Loucy (cell line): ENCODE measurements around the gene KLHL6.

ENCODE experiments used
- H2AFZ ChIP-seq: fragments of 200-600 bp; sonication (generic); 2 replicates; pipeline ENCODE4 v1.6.0; 2016; ENCODE audit warnings: antibody characterized with exemption, mild to moderate bottlenecking, low read length, moderate library complexity
- H3F3A ChIP-seq: fragments of 200-600 bp; 2 replicates; pipeline ENCODE4 v1.6.0; 2016; ENCODE audit warnings: antibody characterized with exemption, low read depth, mild to moderate bottlenecking
- H3K27me3 ChIP-seq: fragments of 200-600 bp; sonication (generic); 2 replicates; pipeline ENCODE4 v1.6.1; 2014; ENCODE audit warnings: low read length, mild to moderate bottlenecking; ENCODE audit not compliant: insufficient read depth, poor library complexity, severe bottlenecking
- H3K36me3 ChIP-seq: fragments of 200-600 bp; sonication (generic); 2 replicates; pipeline ENCODE4 v1.6.1; 2016; ENCODE audit warnings: low read length; ENCODE audit not compliant: insufficient read depth
- H3K4me1 ChIP-seq: fragments of 200-600 bp; sonication (generic); 2 replicates; pipeline ENCODE4 v1.5.1; 2014; ENCODE audit warnings: low read length, mild to moderate bottlenecking; ENCODE audit not compliant: insufficient read depth, poor library complexity, severe bottlenecking
- H3K4me2 ChIP-seq: fragments of 200-600 bp; sonication (generic); 2 replicates; pipeline ENCODE4 v1.6.0; 2014; ENCODE audit warnings: antibody characterized with exemption, low read length, low read depth, mild to moderate bottlenecking; ENCODE audit not compliant: poor library complexity, severe bottlenecking
- H3K4me3 ChIP-seq: fragments of 200-600 bp; sonication (generic); 2 replicates; pipeline ENCODE4 v1.5.1; 2014; ENCODE audit warnings: low read length, mild to moderate bottlenecking, mixed read lengths; ENCODE audit not compliant: poor library complexity, severe bottlenecking
- H3K79me2 ChIP-seq: fragments of 200-600 bp; sonication (generic); 2 replicates; pipeline ENCODE4 v1.6.1; 2014; ENCODE audit warnings: low read length; ENCODE audit not compliant: insufficient read depth
- H3K9ac ChIP-seq: fragments of 200-600 bp; sonication (generic); 2 replicates; pipeline ENCODE4 v1.6.0; 2014; ENCODE audit warnings: mild to moderate bottlenecking, low read depth, low read length, moderate library complexity; ENCODE audit not compliant: poor library complexity, severe bottlenecking
- H3K9me2 ChIP-seq: fragments of 200-600 bp; sonication (generic); replicated peaks from 2 replicates; pipeline ENCODE4 v1.6.1; 2016; ENCODE audit warnings: low read depth, low read length, mixed read lengths
- H3K9me3 ChIP-seq: fragments of 200-600 bp; sonication (generic); 2 replicates; pipeline ENCODE4 v1.6.1; 2014; ENCODE audit warnings: mild to moderate bottlenecking, antibody characterized with exemption, low read length, low read depth; ENCODE audit not compliant: insufficient read depth
- H4K20me1 ChIP-seq: fragments of 200-600 bp; sonication (generic); 2 replicates; pipeline ENCODE4 v1.6.0; 2014; ENCODE audit warnings: antibody characterized with exemption, low read length, mild to moderate bottlenecking; ENCODE audit not compliant: insufficient read depth, poor library complexity, severe bottlenecking
- CTCF ChIP-seq: fragments of 200-600 bp; sonication (generic); conservative IDR thresholded peaks from 2 replicates; pipeline ENCODE4 v1.5.1; 2014; ENCODE audit warnings: mild to moderate bottlenecking, antibody characterized with exemption, low read length
- EZH2phosphoT487 ChIP-seq: fragments of 200-600 bp; IDR thresholded peaks from 2 replicates; pipeline ENCODE4 v1.6.1; 2018; ENCODE audit warnings: antibody characterized with exemption, mild to moderate bottlenecking, moderate library complexity, borderline replicate concordance

The KLHL6 gene

DNA sequence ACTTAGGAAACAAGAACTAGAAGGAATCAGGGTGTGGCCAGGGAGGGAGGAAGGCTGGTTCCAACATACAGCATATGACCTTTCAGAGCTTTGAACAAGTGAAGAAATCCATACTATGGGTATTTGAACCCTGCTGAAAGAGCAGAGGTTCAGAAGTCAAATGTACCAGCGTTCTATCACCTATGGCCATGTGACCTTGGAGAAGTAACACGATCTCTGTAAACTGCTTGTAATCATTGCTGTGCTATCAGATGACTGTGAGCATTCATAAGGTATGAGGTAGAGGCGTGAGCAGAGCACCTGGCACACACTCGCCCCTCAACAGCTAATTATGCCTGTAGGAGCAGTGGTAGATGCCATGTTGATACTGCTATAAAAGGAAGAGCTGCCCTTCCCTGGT, 55.2 kb downstream of the KLHL6 start:
- H3K4me1 ChIP-seq = no peaks in the 10 kb centered on the region
- no peaks in the 10 kb centered on the region for H3K79me2 ChIP-seq
- no peaks in the 10 kb centered on the region for H3K9me2 ChIP-seq
- no peak for TF ChIP-seq EZH2phosphoT487
- H3K9me3 ChIP-seq = no peaks in the 10 kb centered on the region
- H3K9ac ChIP-seq = no peak overlapping the region
- H2AFZ ChIP-seq = no peak overlapping the region
- no peaks in the 10 kb centered on the region for H4K20me1 ChIP-seq
- peaks cover 65% of the 10 kb centered on the region; the same call in 1 of the 2 replicates for H3K36me3 ChIP-seq
- H3K4me2 ChIP-seq = no peak overlapping the region
- no peak overlapping the region for H3K4me3 ChIP-seq
- H3K27me3 ChIP-seq = no peaks in the 10 kb centered on the region
- no peaks in the 10 kb centered on the region for H3F3A ChIP-seq

DNA sequence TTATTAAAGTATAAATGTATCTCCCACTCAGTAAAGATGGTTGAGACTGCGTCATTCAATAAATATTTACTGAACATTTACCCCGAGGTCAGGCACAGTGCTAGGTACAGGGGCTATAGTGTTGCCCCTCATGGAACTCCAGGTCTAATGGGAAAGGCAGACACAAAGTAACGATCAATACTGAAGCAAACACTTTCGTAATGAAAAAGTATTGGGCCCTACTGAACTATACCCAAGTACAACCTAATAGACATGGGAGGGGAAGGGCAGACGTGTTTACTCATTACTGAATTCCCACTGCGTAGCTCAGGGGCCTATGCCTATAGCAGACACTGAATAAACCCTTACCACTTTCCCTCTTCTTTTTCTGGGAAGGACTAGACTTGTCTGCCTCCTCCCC, 56.9 kb downstream of the KLHL6 start:
- no peaks in the 10 kb centered on the region for H3K27me3 ChIP-seq
- H3K9ac ChIP-seq = no peak overlapping the region
- H2AFZ ChIP-seq = no peak overlapping the region
- H3K9me3 ChIP-seq = no peaks in the 10 kb centered on the region
- no peaks in the 10 kb centered on the region for H3F3A ChIP-seq
- H3K4me2 ChIP-seq = no peak overlapping the region
- H4K20me1 ChIP-seq = no peaks in the 10 kb centered on the region
- TF ChIP-seq CTCF = no peak
- no peak for TF ChIP-seq EZH2phosphoT487
- peaks cover 67% of the 10 kb centered on the region; the same call in 1 of the 2 replicates for H3K36me3 ChIP-seq
- no peaks in the 10 kb centered on the region for H3K9me2 ChIP-seq
- H3K4me1 ChIP-seq = no peaks in the 10 kb centered on the region
- no peaks in the 10 kb centered on the region for H3K79me2 ChIP-seq
- no peak overlapping the region for H3K4me3 ChIP-seq

DNA sequence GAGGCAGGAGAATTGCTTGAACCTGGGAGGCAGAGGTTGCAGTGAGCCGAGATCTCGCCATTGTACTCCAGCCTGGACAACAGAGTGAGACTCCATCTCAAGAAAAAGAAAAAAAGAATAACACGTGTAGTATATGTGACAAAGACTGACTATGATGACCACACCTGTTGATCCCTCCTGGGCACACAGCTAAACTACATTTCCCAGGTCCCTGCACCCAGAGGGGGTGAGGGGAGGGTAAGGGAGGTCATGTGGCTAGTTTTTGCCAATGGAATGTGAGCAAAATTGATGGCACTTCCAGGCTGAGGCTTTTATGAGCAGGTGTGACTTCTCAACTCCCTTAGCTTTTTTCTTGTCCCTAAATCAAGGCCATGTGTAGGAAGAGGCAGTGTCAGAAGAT, 58.2 kb downstream of the KLHL6 start:
- Histone ChIP-seq H2AFZ (no peak overlapping the region), H3K27me3 (no peaks in the 10 kb centered on the region), H3K9me2 (no peaks in the 10 kb centered on the region), H3F3A (no peaks in the 10 kb centered on the region), H4K20me1 (no peaks in the 10 kb centered on the region), H3K4me1 (no peaks in the 10 kb centered on the region), H3K4me2 (no peak overlapping the region), H3K9ac (no peak overlapping the region), H3K9me3 (no peaks in the 10 kb centered on the region), H3K36me3 (peaks cover 71% of the 10 kb centered on the region; the same call in 1 of the 2 replicates), H3K4me3 (no peak overlapping the region), H3K79me2 (no peaks in the 10 kb centered on the region)
- TF ChIP-seq CTCF = no peak

DNA sequence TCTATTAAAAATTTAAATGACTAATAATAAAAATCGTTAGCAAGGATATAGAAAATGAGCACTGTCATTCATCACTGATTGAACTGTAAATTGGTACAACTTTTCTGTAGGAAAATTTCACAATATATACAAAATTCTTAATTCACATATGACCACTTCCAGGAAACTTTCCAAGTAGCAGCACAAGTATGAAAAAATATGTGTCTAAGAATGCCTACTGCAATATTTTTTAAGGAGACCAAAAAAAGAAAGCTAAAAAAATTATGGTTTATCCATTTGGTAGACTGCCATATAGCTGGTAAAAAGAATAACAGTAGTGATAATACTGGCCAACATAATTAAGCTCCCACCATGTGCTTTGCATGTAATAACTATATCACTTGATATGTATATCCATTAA, 59.2 kb downstream of the KLHL6 start:
- Histone ChIP-seq H3K9me3 (no peaks in the 10 kb centered on the region), H3K9me2 (no peaks in the 10 kb centered on the region)
- TF ChIP-seq CTCF (no peak), EZH2phosphoT487 (no peak)

More for the DNA sequence above, 59.2 kb downstream of the KLHL6 start:
- Histone ChIP-seq H3K36me3 (peaks cover 79% of the 10 kb centered on the region; the same call in 1 of the 2 replicates), H4K20me1 (no peaks in the 10 kb centered on the region), H3F3A (no peaks in the 10 kb centered on the region), H3K4me3 (no peak overlapping the region), H3K79me2 (no peaks in the 10 kb centered on the region), H3K27me3 (no peaks in the 10 kb centered on the region), H2AFZ (no peak overlapping the region), H3K9ac (no peak overlapping the region), H3K4me1 (no peaks in the 10 kb centered on the region), H3K4me2 (no peak overlapping the region)
